NCI-H226 (cell line): Measurements from ENCODE around the gene SYN1.
"Not testable (repeated sequence)": the region's sequence is repeated elsewhere in the genome, so short reads cannot be mapped to it uniquely, and the experiment has no call there.

Experiments used
- DNase-seq: peaks from one replicate; pipeline ENCODE4 v3.0.0-alpha.2; 2015

The SYN1 gene

DNA sequence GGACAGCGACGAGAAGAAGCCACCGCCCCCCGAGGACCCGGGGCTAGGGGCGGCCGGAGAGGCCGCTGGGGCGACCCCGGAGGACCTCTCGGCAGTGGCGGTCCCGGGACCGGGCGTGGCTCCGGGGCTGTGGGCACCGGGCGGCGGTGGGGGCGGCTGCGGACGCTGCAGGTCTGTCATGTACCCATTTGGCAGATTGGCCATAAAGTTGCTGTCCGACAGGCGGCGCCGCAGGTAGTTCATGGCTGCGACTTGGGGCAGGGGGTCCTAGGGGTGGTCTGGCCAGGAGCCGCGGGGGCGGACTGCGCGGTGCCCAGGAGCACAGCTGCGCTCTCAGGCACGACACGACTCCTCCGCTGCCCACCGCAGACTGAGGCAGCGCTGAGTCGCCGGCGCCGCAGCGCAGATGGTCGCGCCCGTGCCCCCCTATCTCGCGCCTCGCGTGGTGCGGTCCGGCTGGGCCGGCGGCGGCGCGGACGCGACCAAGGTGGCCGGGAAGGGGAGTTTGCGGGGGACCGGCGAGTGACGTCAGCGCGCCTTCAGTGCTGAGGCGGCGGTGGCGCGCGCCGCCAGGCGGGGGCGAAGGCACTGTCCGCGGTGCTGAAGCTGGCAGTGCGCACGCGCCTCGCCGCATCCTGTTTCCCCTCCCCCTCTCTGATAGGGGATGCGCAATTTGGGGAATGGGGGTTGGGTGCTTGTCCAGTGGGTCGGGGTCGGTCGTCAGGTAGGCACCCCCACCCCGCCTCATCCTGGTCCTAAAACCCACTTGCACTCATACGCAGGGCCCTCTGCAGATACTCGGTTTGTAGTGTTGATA, at the start of gene SYN1:
Gene SYN1, minus strand, starts transcription at position 372 of the 817 bp plus-strand sequence. Its CDS starts 129 bp downstream, at position 243.
- peak; percentile 51 for DNase-seq

DNA sequence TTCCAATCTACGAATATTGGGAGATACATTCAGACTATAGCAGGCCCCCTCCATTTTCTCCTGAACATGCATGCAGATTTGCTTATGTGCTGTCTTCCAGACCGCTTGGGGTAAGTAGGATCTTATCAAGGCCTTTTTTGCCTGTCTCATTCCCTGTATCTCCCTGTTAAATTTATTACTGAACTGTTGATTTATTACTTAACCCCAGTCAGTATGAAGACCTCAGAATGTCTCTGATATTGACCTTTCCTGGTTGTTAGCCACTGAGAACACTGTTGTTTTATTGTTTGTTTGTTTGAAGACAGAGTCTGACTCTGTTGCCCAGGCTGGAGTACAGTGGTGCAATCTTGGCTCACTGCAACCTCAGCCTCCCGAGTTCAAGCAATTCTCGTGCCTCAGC, 46.1 kb upstream of the SYN1 start:
- DNase-seq: not testable (repeated sequence)

DNA sequence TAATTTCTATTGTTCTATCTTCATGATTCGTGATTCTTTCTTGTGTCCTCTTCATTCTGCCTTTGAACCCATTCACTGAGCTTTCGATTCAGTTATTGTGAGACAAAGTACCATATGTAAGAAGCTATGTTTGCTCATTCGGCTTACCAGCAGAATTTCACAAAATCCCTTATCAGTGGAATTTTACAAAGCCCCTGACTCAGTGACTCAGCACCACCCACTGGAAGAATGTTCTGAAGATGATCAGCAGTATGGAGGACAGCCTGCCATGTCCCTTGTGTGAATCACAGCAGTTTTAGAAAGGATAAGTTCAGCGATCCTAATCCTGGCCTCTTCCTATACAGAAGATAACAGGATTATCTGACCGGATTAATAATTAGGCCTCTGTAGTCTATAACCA, 45.1 kb upstream of the SYN1 start:
- DNase-seq: no peak

DNA sequence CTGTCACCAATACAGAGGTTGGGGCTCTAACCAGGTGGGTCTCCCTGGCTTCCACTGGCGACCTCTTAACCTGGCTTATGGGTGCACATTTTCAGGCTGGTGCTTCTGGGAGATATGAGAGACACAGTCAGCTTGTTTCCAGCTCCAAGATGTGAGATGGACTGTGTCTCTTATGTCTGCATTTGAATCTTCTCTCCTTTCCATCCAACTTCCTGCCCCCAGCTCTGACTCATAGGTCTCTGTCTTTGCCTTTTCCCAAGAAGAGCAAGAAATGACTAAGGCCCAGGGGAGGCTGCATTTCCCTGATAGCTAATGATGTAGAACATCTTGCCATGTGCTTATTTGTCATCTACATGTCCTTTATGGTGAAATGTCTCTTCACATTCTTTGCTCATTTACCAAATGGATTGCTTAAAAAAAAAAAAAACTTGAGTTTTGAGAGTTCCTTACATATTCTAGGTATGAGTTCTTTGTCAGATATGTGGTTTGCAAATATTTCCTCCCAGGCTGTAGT, 42.5 kb upstream of the SYN1 start:
- DNase-seq: peak; percentile 80

DNA sequence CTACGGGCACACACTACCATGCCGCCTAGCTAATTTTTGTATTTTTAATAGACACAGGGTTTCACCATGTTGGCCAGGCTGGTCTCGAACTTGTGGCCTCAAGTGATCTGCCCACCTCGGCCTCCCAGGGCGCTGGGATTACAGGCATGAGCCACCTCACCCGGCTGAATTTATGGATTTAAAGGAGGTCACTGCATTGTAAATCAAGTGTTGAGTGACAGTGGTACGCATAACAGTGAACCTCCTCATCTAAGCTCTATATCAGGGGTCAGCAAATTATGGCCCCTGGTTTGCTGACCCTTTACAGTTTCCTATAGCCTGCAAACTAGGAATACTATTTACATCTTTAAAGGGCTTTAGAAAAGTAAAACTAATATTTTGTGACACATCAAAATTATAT, 41.9 kb upstream of the SYN1 start:
- DNase-seq: no peak

DNA sequence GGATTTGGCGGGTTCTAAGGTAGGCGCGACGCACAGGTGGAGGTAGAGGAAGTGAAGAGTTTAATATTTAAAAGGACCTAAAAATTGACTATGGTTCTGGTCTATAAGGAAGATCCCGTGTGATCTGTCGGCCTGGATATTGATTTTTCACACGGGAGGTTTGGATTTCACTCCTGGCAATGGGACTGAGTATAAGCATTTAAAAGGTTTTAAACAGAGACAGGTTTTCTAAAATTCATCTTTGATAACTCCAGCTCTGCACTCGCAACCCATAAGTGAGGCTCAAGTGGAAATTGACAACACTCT, 39.7 kb upstream of the SYN1 start:
- DNase-seq: no peak

DNA sequence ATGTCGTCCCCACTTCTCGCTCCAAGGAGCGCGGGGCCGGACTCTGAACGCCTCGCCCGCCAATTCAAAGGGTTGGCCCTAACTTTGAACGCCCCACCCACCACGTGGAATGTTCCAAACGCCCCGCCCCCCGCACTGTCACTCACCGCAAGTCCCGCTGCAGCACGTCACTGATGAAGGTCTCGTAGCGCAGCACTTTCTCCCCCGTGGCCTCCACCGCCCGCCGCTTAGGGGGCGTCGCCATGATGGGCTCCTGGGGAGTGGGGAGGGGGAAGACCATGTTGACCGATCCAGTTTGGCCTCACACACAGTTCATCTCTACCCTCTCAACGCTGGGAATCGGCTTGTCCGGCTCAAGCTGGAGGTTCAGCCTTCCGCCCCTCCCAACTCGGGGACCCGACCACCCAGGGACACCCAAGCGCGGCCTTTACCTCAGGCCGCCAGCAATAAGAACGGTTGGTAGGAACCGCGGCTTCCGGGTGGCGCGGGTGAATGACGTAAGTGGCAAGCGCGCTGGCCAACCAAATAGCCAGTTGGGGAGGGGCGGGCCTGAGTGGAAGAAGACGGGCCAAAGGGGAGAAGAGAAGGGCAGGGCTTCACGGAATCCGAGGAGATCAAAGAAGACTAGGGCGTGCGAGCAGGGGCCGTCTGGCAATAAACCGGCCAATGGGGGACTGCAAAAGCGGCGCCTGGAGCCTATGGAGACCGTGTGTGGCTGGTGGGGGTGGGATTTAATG, 39.2 kb upstream of the SYN1 start, which contains the start of gene UXT:
Gene UXT, minus strand, starts transcription at position 497 of the 737 bp plus-strand sequence. Its CDS starts 253 bp downstream, at position 244.
- DNase-seq: peak; percentile 87

DNA sequence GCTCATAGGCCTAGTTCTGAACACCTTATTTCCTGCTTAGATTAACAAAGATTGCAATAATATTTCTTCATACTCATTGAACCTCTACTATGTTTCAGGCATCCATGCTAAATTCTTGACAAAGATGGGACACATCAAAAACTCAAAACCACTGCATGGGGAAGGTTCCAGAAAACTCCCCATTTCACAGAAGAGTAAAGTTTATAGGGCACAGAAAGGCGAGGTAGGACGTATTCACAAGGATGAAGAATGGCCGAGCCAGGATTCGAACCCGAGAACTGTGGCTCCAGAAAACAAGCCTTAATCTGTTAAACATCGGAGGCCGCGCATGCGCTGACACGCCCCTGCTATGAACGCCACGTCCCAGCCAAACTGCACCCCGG, 38.6 kb upstream of the SYN1 start:
- DNase-seq: no peak

DNA sequence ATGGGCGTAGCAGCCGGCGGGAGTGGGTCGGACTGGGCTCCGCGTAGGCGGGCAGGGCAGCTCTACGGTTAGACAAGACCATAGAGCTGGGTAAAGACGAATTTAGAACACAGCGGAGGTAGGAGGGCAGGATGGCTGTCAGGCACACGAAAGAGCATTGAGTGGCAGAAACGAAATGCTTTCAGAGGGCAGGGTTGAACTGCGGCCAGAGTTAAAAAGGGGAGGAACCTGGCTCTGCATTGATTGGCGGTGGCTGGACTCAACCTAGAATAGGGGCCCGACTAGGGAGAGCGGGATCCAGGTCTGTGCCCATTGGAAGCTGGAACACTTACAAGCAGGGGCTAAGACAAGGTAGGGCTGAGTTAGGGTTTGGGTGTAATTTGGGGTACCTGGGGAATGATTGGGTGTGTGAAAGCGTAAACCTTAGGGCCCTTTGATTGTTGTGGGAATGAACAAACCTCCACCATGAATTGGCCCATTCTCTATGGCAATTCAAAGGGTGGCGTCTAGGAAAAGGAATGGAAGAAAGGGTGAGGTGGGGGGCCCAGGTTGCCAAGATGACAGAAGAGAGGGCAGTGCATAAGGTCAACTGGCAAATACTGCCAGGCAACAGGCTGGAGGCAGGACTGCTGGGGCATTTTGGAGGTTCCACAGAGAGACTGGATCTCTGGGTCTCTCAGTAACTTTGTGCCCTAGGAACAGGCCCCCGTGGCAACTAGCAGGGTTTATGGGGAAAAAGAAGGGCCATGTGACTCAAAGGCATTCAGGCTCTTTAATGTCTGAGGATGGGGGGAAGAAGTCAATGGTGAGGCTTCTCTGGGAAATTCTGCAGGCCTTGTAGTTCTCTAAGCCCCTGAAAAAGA, 31.6 kb upstream of the SYN1 start:
- DNase-seq: no peak

DNA sequence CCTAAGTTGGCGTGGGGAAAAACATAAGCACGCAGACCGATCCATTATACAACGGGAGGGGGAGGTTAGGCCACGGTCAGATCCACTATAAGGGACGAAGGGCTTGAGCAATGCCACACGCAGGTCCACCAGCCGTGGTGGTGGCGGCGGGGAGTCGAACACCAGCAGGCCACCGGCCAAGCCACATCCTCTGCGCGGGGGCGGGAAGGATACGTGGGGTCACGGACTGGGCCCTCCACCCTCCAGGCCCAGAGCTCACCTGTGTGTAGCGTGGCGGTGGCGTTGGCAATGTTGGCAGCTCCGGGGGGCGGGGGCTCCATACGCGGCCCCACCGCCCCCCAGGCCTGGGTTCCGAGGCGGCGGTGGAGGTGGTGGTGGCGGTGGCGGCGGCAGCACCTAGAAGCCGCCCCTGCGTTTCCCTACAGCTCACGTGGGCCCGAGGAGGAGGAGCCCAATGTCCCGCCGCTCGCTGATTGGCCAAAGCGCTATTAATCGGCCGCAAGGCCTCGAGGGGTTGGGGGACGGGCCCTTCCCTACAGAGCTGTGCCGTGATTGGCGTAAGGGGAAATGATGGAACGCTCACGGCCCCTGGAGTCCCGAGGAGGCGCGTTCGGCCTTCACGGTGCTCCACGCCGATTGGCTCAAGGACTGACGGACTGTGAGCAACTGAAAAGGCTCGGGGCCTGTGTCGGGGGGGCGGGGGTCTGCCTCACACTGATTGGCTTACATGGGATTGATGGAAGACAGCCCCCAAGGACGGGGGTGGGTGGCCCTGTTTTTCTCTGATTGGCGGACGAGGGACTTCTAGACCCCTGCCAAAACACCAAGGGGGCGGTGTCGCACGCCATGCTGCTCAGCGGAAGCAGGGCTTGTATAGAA, 30.7 kb upstream of the SYN1 start, which contains the start of gene ELK1:
Gene ELK1, minus strand, starts transcription at position 400 of the 879 bp plus-strand sequence. CDS start 9,122 bp downstream, outside the sequence.
- DNase-seq: peak; percentile 96

DNA sequence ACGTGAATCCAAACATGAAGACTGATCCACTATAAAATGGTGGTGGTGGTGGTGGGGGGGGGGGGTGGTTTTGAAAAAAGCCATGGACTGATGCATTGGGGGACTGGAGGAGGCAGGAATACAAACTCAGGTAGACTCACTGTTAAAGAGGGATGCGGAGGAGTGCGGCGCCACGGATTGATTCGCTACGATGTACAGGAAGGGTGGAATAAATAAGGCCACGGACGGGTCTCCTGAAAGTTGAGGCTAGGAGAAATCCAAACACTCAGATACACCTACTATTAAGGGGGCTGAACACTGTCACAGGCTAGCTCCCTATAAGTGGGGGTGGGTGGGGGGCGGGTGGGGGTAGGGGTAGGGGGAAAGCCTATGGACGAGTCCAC, 30.1 kb upstream of the SYN1 start:
- no peak for DNase-seq

DNA sequence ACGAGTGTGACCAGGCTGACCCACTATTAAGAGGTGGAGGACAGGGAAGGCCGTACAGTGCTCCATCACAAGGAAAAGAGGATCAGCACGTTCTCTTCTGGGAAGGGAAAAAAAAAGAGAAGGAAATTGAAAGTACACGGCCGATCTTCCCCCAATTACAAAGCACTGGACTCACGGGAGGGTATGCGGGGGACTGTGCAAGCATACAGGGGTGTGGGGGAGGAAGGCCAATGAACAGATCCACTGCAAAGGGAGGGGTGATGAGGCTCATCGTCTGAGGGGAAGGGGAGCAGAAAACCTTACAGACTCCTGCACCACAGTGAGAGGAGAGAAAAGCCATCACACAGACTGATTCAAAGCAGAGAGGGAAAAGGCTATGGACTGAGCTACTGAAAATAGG, 29.6 kb upstream of the SYN1 start:
- DNase-seq: no peak

DNA sequence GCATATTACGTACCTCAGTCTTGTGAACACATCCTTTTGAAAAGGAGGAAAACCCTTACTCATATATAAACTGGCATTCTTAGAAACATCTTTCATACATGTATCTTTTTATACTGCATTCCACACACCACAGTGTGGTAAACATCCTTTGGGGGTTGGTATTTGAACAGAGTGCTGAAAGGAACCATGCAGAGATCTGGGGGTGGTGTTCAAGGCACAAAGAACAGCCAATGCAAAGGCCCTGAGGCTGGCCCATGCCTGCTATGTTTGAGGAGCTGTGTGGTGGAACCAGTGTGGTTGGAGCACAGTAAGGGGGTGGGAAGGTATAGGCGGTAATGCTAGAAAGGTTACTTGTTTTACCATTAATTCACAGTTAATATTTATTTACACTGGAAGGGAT, 28.7 kb upstream of the SYN1 start:
- no peak for DNase-seq

DNA sequence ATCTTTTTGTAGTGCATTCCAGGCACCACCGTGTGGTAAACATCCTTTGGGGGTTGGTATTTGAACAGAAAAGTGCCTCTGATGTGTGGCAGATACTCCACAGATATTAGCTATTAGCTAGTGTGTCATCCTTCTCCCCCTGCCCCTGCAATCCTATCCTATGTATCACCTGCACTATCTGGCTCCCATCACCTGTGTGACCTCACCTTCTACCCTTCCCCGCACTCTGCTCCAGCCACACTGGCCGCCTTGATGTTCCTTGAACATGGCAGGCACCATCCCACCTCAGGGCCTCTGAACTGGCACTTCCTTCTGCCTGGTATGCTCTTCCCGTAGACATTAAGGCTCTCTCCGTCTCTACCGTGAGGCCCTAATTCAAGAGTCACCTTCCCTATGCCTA, 27.0 kb upstream of the SYN1 start:
- DNase-seq: no peak

DNA sequence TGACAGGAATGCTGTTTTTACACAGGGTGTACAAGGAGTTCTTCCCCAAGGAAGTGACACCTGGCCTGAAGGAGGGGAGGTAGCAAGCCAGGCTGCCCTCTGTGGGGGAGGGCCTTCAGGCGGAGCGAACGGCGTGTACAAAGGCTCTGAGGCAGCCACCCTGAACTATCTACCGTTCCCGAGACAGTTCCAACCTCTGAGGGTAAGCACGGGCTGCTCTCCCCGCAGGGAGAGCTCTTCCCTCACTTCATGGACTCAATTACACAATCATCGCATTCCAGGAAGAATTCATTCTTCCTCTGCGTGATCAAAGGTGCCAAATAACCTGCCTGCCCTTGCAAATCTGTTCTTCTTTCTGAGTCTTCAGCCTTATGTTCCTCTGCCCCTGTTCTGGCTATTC, 25.9 kb upstream of the SYN1 start:
- peak; percentile 5 for DNase-seq

DNA sequence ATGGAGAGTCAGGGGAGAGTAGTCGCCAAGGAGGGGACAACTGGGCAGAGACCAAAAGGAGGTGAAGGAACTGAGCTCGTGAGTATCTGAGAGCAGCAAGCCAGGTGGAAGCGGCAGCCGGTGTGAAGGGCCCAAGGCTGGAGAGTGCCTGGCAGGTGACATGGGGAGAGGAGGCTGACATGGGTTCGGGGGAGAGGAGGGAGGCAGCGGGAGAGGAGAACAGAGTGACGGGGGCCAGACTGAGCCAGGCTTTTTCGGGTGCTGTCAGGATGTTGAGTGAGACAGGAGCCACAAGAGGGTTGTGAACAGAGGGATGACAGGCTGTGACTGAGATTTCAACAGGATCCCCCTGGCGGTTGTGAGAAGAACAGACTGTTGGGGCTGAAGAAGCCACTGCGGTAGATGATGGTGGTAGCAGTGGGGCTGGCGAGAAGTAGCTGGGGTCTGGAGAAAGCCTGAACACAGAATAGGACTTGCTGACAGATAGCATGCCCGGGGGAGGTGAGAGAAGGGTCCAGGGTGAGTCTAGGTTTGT, 25.0 kb upstream of the SYN1 start:
- no peak for DNase-seq

DNA sequence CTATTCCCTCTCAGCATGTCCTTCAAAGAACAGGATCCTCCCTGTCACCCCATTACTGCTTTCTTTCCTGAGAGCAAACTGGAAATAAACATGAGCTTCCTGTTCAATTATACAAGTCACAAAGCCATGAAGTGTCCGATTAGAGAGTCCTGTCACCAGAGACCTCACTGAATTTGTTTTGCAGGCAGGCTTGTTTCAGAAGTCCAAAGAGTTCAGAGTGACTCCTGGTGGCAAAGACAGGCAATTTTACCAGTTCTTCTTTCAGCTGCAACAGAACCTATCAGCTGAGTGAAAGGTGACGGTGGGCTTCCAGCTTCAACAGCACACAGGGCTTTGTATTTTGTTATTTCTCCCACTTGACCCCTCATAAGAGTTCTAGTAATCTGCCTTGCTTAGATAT, 24.3 kb upstream of the SYN1 start:
- DNase-seq: no peak

DNA sequence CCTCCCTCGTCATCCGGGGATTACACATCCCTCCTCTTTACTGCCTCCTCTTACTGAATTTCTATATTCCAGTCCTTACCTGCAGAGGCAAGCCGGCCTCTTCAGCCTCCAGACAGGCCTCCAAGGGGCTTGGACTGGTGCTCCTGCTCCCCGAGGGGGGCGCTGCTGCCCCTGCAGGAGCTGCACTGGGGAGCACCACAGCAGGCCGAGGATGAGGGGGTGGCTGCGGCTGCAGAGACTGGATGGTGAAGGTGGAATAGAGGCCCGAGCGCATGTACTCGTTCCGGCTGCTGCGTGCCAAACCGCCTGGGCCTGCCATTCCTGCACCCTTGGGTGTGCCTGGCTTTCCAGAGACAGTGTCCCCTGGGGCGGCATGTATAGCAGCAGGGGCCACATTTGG, 19.2 kb upstream of the SYN1 start:
- DNase-seq: no peak

DNA sequence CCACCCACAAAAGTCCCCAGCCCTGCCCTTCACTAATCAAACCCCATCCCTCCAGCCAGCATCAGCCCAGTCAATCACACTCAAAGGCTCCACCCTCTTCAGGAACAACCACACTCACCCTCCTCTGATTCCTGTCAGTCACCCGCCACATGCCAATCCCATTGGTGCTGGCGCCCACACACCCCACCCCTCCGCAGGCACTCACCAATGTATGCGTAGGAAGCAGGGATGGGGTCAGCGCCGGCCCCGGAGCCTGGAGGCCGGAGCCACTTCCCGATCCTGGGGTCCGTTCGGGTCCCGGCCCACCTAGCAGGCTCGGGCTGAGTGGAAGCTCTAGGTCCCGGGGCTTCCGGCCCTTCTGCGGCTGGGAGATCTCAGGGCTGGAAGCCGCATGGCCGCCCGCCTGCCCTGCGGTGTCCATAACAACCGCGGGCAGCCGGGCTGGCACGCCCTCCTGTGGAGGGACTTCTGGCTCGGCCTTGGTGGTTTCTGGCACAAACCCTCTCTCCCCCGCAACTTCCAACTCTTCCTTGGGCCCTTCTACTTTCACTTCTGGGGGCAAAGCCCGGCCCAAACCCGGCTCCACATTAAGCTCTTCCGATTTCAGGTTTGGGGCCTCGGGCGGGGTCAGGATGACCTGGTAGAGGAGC, 18.0 kb upstream of the SYN1 start:
- peak; percentile 78 for DNase-seq

DNA sequence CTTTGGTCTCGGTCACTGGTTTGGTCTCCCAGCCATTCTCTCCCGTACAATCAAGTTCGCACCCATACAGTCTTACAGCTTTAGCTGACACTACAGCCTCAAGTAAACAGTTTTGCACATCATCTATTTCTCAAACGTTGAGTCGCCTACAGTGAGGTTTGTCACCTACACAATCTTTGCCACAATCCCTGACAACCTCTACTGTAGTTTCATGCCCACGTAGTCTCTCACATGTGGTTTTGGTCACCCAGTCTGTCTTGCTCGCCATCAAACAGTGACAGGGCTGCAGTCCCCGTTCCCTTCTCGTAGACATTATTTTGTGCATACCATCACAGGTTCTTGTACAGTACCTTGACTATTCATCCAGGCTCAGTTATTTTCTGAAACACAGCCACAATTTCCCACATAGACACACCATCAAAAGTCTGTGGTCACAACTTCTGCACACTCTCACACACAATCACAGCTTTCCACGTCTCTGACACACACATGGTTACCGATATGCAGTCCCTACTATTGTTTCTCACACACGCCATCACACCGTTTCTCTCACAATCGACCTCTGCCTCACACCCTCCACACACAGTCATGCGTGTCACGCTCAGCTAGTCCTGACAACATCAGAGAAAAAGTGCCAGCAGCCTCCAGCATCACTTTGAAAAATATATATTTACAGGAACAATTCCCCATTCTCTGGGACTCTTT, 15.4 kb upstream of the SYN1 start:
- DNase-seq: no peak
